Liver (tissue), 9 donors: ENCODE data around the gene NR5A2. TPM values are rescaled to one million over a fixed set of nuclear protein-coding genes. Genes with fewer than 3 reads are reported as not detected.

ENCODE experiments used
- DNase-seq: peaks from one replicate; pipeline ENCODE4 v3.0.0-alpha.2; 2017; ENCODE audit warnings: low spot score
- H3K27ac ChIP-seq, 2 donors: one replicate each; pipeline ENCODE4 v1.7.0; 2013; ENCODE audit warnings: inconsistent platforms in 2 of 2, low read length in 2 of 2, control low read depth in 1 of 2, low read depth in 1 of 2, mild to moderate bottlenecking in 1 of 2
- H3K27me3 ChIP-seq, 4 donors: one replicate each; pipeline versions ENCODE4 v1.6.1 to v1.7.0; 2013; ENCODE audit warnings: low read length in 3 of 4, inconsistent platforms in 1 of 4, mild to moderate bottlenecking in 1 of 4, moderate library complexity in 1 of 4; ENCODE audit not compliant: control insufficient read depth in 4 of 4, insufficient read depth in 4 of 4
- H3K36me3 ChIP-seq, 4 donors: one replicate each; pipeline versions ENCODE4 v1.6.1 to v1.7.0; 2013; ENCODE audit warnings: low read length in 3 of 4, mild to moderate bottlenecking in 3 of 4, low read depth in 1 of 4, moderate library complexity in 1 of 4; ENCODE audit not compliant: control insufficient read depth in 4 of 4, insufficient read depth in 3 of 4
- H3K4me1 ChIP-seq, 4 donors: one replicate each; pipeline versions ENCODE4 v1.6.1 to v1.7.0; 2013; ENCODE audit warnings: low read length in 3 of 4, mild to moderate bottlenecking in 3 of 4, moderate library complexity in 1 of 4; ENCODE audit not compliant: control insufficient read depth in 4 of 4, insufficient read depth in 4 of 4
- H3K4me3 ChIP-seq, 3 donors: one replicate each; pipeline versions ENCODE4 v1.6.1 to v1.7.0; 2013; ENCODE audit warnings: low read length in 3 of 3, control low read depth in 1 of 3, low read depth in 1 of 3, mild to moderate bottlenecking in 1 of 3
- H3K9ac ChIP-seq, 2 donors: one replicate each; pipeline ENCODE4 v1.7.0; 2013; ENCODE audit warnings: low read length in 2 of 2, mild to moderate bottlenecking in 2 of 2, moderate library complexity in 2 of 2, control low read depth in 1 of 2, low read depth in 1 of 2
- H3K9me3 ChIP-seq, 4 donors: one replicate each; pipeline versions ENCODE4 v1.6.1 to v1.7.0; 2013; ENCODE audit warnings: low read length in 3 of 4; ENCODE audit not compliant: control insufficient read depth in 4 of 4
- CTCF ChIP-seq: fragments of 150-350 bp; IDR thresholded peaks from 2 replicates; pipeline ENCODE4 v1.5.1; 2017; ENCODE audit warnings: improper control_type of control experiment, low read depth, low read length; ENCODE audit not compliant: missing input control
- EGR1 ChIP-seq, 2 donors: IDR thresholded peaks; 2 replicates each; pipeline ENCODE4 v1.6.1; 2016 to 2018; ENCODE audit warnings: antibody characterized with exemption in 2 of 2, low read depth in 2 of 2
- FOXA2 ChIP-seq: IDR thresholded peaks from 2 replicates; pipeline ENCODE4 v1.6.1; 2016; ENCODE audit warnings: antibody characterized with exemption
- GABPA ChIP-seq, 2 donors: IDR thresholded peaks in 1 of 2; conservative IDR thresholded peaks in 1 of 2; 2 replicates each; pipeline ENCODE4 v1.6.1; 2016; ENCODE audit warnings: antibody characterized with exemption in 2 of 2, mild to moderate bottlenecking in 1 of 2, moderate library complexity in 1 of 2
- HNF4A ChIP-seq, 2 donors: conservative IDR thresholded peaks; 2 replicates each; pipeline ENCODE4 v1.6.1; 2016; ENCODE audit warnings: antibody characterized with exemption in 2 of 2, mild to moderate bottlenecking in 2 of 2
- HNF4G ChIP-seq: IDR thresholded peaks from 2 replicates; pipeline ENCODE4 v1.6.1; 2016; ENCODE audit warnings: antibody characterized with exemption
- JUND ChIP-seq, 2 donors: IDR thresholded peaks; 2 replicates each; pipeline ENCODE4 v1.6.1; 2016; ENCODE audit warnings: antibody characterized with exemption in 2 of 2
- NR2F2 ChIP-seq: IDR thresholded peaks from 2 replicates; pipeline ENCODE4 v1.6.1; 2016; ENCODE audit warnings: antibody characterized with exemption
- REST ChIP-seq: IDR thresholded peaks from 2 replicates; pipeline ENCODE4 v1.6.1; 2016; ENCODE audit warnings: antibody characterized with exemption, mild to moderate bottlenecking
- RXRA ChIP-seq, 2 donors: IDR thresholded peaks; 2 replicates each; pipeline ENCODE4 v1.6.1; 2017 to 2018; ENCODE audit warnings: antibody characterized with exemption in 2 of 2, mild to moderate bottlenecking in 1 of 2
- SP1 ChIP-seq: IDR thresholded peaks from 2 replicates; pipeline ENCODE4 v1.6.1; 2018; ENCODE audit warnings: antibody characterized with exemption, mild to moderate bottlenecking
- TAF1 ChIP-seq: conservative IDR thresholded peaks from 2 replicates; pipeline ENCODE4 v1.6.1; 2016; ENCODE audit warnings: antibody characterized with exemption, mild to moderate bottlenecking
- YY1 ChIP-seq: IDR thresholded peaks from 2 replicates; pipeline ENCODE4 v1.6.1; 2016; ENCODE audit warnings: antibody characterized with exemption, mild to moderate bottlenecking
- WGBS: extraction: QIAGEN DNeasy Blood & Tissue Kit; methylation state at CpG from one replicate; pipeline ENCODE4 v1.1.7; 2013; 5-methylcytosine and 5-hydroxymethylcytosine counted together
- polyA plus RNA-seq, 2 donors: library from polyadenylated mRNA; stranded (reverse) in 1 of 2; unstranded in 1 of 2; fragments of 200-250 nt in 1 of 2; fragments of >200 nt in 1 of 2; fragmentation: Nextera tagmentation in 1 of 2; extraction: Ambion mirVana in 1 of 2; gene quantifications; one replicate each; pipeline versions ENCODE4 v1.2.1 to v1.2.3, GENCODE V29; 2013 to 2015
- total RNA-seq, 2 donors: library from RNA; depleted of rRNA; stranded (reverse); fragments of >200 nt; gene quantifications; one replicate each; pipeline ENCODE4 v1.2.3, GENCODE V29; 2014
- TF ChIP-seq, protein P1 (sequence below): IDR thresholded peaks from 2 replicates; pipeline ENCODE4 v1.6.1; 2016; ENCODE audit warnings: antibody characterized with exemption
- TF ChIP-seq, protein P2 (sequence below): IDR thresholded peaks from 2 replicates; pipeline ENCODE4 v1.6.1; 2016; ENCODE audit warnings: antibody characterized with exemption
- donor health status: healthy.
- donor health status: healthy.
- donor health status: healthy.
- donor health status: healthy.
- donor health status: healthy.

Gene NR5A2
- total and polyA plus RNA-seq, 4 donors, result 10.0 to 37.5 (median 21.1) TPM

- Histone ChIP-seq H3K36me3 (no peaks in the 10 kb centered on the region), H3K4me1 (no peaks in the 10 kb centered on the region), H3K27ac (no peak overlapping the region), H3K9ac (no peak overlapping the region), H3K4me3 (no peak overlapping the region), H3K27me3 (no peaks in the 10 kb centered on the region), H3K9me3 (no peaks in the 10 kb centered on the region)
- TF ChIP-seq YY1 (no peak), SP1 (no peak), CTCF (no peak), JUND (IDR thresholded peaks at IDR 0.05) (no peak), HNF4A (conservative IDR thresholded peaks at IDR 0.05) (no peak)
- TF ChIP-seq, protein P1, sequence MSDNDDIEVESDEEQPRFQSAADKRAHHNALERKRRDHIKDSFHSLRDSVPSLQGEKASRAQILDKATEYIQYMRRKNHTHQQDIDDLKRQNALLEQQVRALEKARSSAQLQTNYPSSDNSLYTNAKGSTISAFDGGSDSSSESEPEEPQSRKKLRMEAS, result no peak
- 84% methylated on average over 3 of the region's 3 CpGs for WGBS
- DNase-seq, result no peak
These were observed 164.5 kb downstream of the NR5A2 start for GRCh38 chr1:200191993-200192392.

GRCh38 chr1:200194477-200194876 lies 167.0 kb downstream of the NR5A2 start:
- TF ChIP-seq HNF4G, result no peak
- no peak for TF ChIP-seq TAF1
- H3K36me3 ChIP-seq, result no peaks in the 10 kb centered on the region

DNA sequence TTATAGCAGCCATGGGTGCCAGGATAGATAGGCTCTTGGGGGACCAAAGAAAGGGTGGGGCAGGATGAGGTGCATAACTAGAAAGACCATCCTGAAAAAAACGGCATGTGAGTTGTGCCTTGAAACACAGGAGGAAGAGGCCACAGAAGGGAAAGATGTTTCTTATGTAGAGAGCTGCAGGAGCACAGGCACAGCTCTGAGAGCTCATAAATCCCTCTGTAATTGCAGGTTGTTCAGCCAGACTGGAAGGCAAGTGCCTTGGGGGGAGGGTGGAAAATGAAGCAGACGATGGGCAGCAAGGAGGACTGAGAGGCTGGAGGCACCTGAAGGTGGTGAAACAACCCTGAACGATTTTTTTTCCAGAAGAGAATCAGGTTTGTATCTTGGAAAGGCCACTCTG lies 170.7 kb downstream of the NR5A2 start:
- WGBS, result 59% methylated on average over 3 of the region's 3 CpGs

More at GRCh38 chr1:200194477-200194876, 167.0 kb downstream of the NR5A2 start:
- no peak overlapping the region for H3K4me3 ChIP-seq
- 96% methylated on average over 8 of the region's 8 CpGs for WGBS
- H3K27me3 ChIP-seq, result no peaks in the 10 kb centered on the region
- H3K9ac ChIP-seq, result no peak overlapping the region
- no peak overlapping the region for H3K27ac ChIP-seq
- no peaks in the 10 kb centered on the region for H3K4me1 ChIP-seq
- DNase-seq, result no peak
- H3K9me3 ChIP-seq, result no peaks in the 10 kb centered on the region

More for the DNA sequence above, 170.7 kb downstream of the NR5A2 start:
- Histone ChIP-seq H3K27me3 (no peaks in the 10 kb centered on the region), H3K4me3 (no peak overlapping the region), H3K36me3 (no peaks in the 10 kb centered on the region), H3K9me3 (no peaks in the 10 kb centered on the region), H3K9ac (no peak overlapping the region), H3K27ac (no peak overlapping the region), H3K4me1 (no peaks in the 10 kb centered on the region)
- DNase-seq, result no peak
- TF ChIP-seq GABPA (IDR thresholded peaks at IDR 0.05 in 1 of 2, conservative IDR thresholded peaks at IDR 0.05 in 1 of 2), result no peak
- TF ChIP-seq, protein P1, result no peak
- TF ChIP-seq RXRA (IDR thresholded peaks at IDR 0.05), result no peak
- no peak for TF ChIP-seq JUND (IDR thresholded peaks at IDR 0.05)
- TF ChIP-seq NR2F2, result no peak
- TF ChIP-seq, protein P2, sequence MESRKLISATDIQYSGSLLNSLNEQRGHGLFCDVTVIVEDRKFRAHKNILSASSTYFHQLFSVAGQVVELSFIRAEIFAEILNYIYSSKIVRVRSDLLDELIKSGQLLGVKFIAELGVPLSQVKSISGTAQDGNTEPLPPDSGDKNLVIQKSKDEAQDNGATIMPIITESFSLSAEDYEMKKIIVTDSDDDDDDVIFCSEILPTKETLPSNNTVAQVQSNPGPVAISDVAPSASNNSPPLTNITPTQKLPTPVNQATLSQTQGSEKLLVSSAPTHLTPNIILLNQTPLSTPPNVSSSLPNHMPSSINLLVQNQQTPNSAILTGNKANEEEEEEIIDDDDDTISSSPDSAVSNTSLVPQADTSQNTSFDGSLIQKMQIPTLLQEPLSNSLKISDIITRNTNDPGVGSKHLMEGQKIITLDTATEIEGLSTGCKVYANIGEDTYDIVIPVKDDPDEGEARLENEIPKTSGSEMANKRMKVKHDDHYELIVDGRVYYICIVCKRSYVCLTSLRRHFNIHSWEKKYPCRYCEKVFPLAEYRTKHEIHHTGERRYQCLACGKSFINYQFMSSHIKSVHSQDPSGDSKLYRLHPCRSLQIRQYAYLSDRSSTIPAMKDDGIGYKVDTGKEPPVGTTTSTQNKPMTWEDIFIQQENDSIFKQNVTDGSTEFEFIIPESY, result no peak
- no peak for TF ChIP-seq CTCF
- TF ChIP-seq REST, result no peak
- TF ChIP-seq SP1, result no peak
- no peak for TF ChIP-seq EGR1 (IDR thresholded peaks at IDR 0.05; ENCODE audit: low read depth in 2 of 2)
- TF ChIP-seq FOXA2, result no peak
- TF ChIP-seq HNF4A (conservative IDR thresholded peaks at IDR 0.05), result no peak
